ENCODE measurements around the gene ARHGEF12. TPM values are rescaled to one million over a fixed set of nuclear protein-coding genes. Genes with fewer than 3 reads are reported as not detected.
A peak's percentile ranks its signal among the peaks of the same experiment; 100 is the strongest.

Gene ARHGEF12
- total RNA-seq, 2 donors from 2014 or later = 46.5 to 71.1 TPM

- H3K36me3 ChIP-seq (replicated peaks in 1 of 2; ENCODE audit: insufficient read depth in 1 of 2, low read depth in 2 of 2) = no peaks in the 10 kb centered on the region
- peaks cover 21% of the 10 kb centered on the region for H3K4me1 ChIP-seq
- H3K4me3 ChIP-seq = no peak overlapping the region
- no peaks in the 10 kb centered on the region for H3K27me3 ChIP-seq
- H3K27ac ChIP-seq = no peak overlapping the region
- TF ChIP-seq CTCF (IDR thresholded peaks at IDR 0.05) = no peak
- no peaks in the 10 kb centered on the region for H3K9me3 ChIP-seq
- DNase-seq (no peak), ATAC-seq (no peak)
- 59% methylated on average over 6 of the region's 6 CpGs for WGBS, 2 donors
- intact Hi-C loops (cut with DNase I) = no loop called here
Measured at GRCh38 chr11:120376547-120377182, 40.5 kb downstream of the ARHGEF12 start.

- whole genome bisulfite sequencing, 2 donors = 72 to 91% methylated on average over 3 of the region's 3 CpGs
- H3K4me1 ChIP-seq = peaks cover 12% of the 10 kb centered on the region
Measured at GRCh38 chr11:120378474-120378873, 42.3 kb downstream of the ARHGEF12 start.

GRCh38 chr11:120381401-120381800 is 45.2 kb downstream of the ARHGEF12 start:
- TF ChIP-seq POLR2A (IDR thresholded peaks at IDR 0.05) = no peak
- no peak for TF ChIP-seq CTCF (IDR thresholded peaks at IDR 0.05)
- no peaks in the 10 kb centered on the region for H3K27me3 ChIP-seq
- no peaks in the 10 kb centered on the region for H3K9me3 ChIP-seq
- H3K4me3 ChIP-seq = no peak overlapping the region
- H3K27ac ChIP-seq = no peak overlapping the region
- intact Hi-C loops (cut with DNase I) = no loop called here
- DNase-seq (no peak), ATAC-seq (no peak)
- H3K36me3 ChIP-seq (replicated peaks in 1 of 2; ENCODE audit: insufficient read depth in 1 of 2, low read depth in 2 of 2) = no peaks in the 10 kb centered on the region
- WGBS, 2 donors = 84 to 87% methylated on average over 7 of the region's 7 CpGs
- H3K4me1 ChIP-seq = peaks cover 22% of the 10 kb centered on the region

More at GRCh38 chr11:120378474-120378873, 42.3 kb downstream of the ARHGEF12 start:
- no peak overlapping the region for H3K4me3 ChIP-seq
- DNase-seq = no peak
- no peak overlapping the region for H3K27ac ChIP-seq
- no peaks in the 10 kb centered on the region for H3K9me3 ChIP-seq
- no peaks in the 10 kb centered on the region for H3K36me3 ChIP-seq (replicated peaks in 1 of 2; ENCODE audit: insufficient read depth in 1 of 2, low read depth in 2 of 2)
- intact Hi-C loops (cut with DNase I) = no loop called here
- H3K27me3 ChIP-seq = no peaks in the 10 kb centered on the region
- ATAC-seq = no peak
- TF ChIP-seq CTCF (IDR thresholded peaks at IDR 0.05) (no peak), POLR2A (IDR thresholded peaks at IDR 0.05) (no peak)

- intact Hi-C loops (cut with DNase I) = no loop called here
- ATAC-seq = no peak
- WGBS, 2 donors = 89 to 92% methylated on average over 4 of the region's 4 CpGs
- H3K9me3 ChIP-seq = no peaks in the 10 kb centered on the region
- no peak overlapping the region for H3K4me3 ChIP-seq
- H3K27ac ChIP-seq = no peak overlapping the region
- H3K27me3 ChIP-seq = no peaks in the 10 kb centered on the region
- no peaks in the 10 kb centered on the region for H3K36me3 ChIP-seq (replicated peaks in 1 of 2; ENCODE audit: insufficient read depth in 1 of 2, low read depth in 2 of 2)
- no peak for DNase-seq
- peaks cover 22% of the 10 kb centered on the region for H3K4me1 ChIP-seq
- no peak for TF ChIP-seq CTCF (IDR thresholded peaks at IDR 0.05)
- no peak for TF ChIP-seq POLR2A (IDR thresholded peaks at IDR 0.05)
Measured at GRCh38 chr11:120383518-120384155, 47.4 kb downstream of the ARHGEF12 start.

- no peak for DNase-seq
- intact Hi-C loops (cut with DNase I) = no loop called here
- peak overlapping the region in 1 of 4 donors; percentile 8 for H3K27ac ChIP-seq
- no peaks in the 10 kb centered on the region for H3K27me3 ChIP-seq
- TF ChIP-seq POLR2A (IDR thresholded peaks at IDR 0.05) (no peak), CTCF (IDR thresholded peaks at IDR 0.05) (no peak)
- no peak for ATAC-seq
- 81 to 92% methylated on average over 1 of the region's 1 CpG for WGBS, 2 donors
- H3K9me3 ChIP-seq = no peaks in the 10 kb centered on the region
- H3K36me3 ChIP-seq (replicated peaks in 1 of 2; ENCODE audit: insufficient read depth in 1 of 2, low read depth in 2 of 2) = no peaks in the 10 kb centered on the region
- no peak overlapping the region for H3K4me3 ChIP-seq
- H3K4me1 ChIP-seq = peaks cover 22% of the 10 kb centered on the region
Measured at GRCh38 chr11:120384476-120384875, 48.3 kb downstream of the ARHGEF12 start.
